SK-N-MC (cell line): ENCODE results near the gene PPP2R5D.

Experiments used
- EZH2 ChIP-seq: fragments of 200-600 bp; sonication (generic); IDR thresholded peaks from one replicate; pipeline ENCODE4 v1.6.1; 2017; ENCODE audit warnings: antibody characterized with exemption
- FOXP2 ChIP-seq: optimal IDR thresholded peaks from 2 replicates; pipeline ENCODE3; 2011; ENCODE audit warnings: mild to moderate bottlenecking, moderate library complexity; ENCODE audit not compliant: insufficient read depth; ENCODE audit errors: extremely low read length, control extremely low read depth
- POLR2AphosphoS5 ChIP-seq: IDR thresholded peaks from 2 replicates; pipeline ENCODE4 v1.6.1; 2012; ENCODE audit warnings: mild to moderate bottlenecking, low read depth, low read length, borderline replicate concordance

GRCh38 chr6:43050981-43051380, 66.6 kb downstream of the PPP2R5D start:
- TF ChIP-seq POLR2AphosphoS5: no peak
- TF ChIP-seq EZH2: no peak
- no peak for TF ChIP-seq FOXP2
